PC-9 (cell line): ENCODE data around the gene RPL26. TPM values are rescaled to one million over a fixed set of nuclear protein-coding genes. Genes with fewer than 3 reads are reported as not detected.

Experiments used
- BruUV-seq: library from RNA; stranded (reverse); fragments of 400-500 nt; replicated peaks from 2 replicates; lab custom pipeline; 2021; lab: Mats Ljungman, UMichigan
- CTCF ChIA-PET: fragments of 300-600 bp; sonication (Branson Sonifier 250); formaldehyde crosslinking; loops from one replicate; lab custom pipeline; 2022; ENCODE audit warnings: antibody characterized with exemption; lab: Charles Lee
- POLR2A ChIA-PET: fragments of 300-600 bp; sonication (Branson Sonifier 250); formaldehyde crosslinking; loops from one replicate; lab custom pipeline; 2022; ENCODE audit warnings: antibody characterized with exemption; ENCODE audit not compliant: unreplicated experiment; lab: Charles Lee
- DNase-seq, 2 experiments: peaks; one replicate each; pipeline versions ENCODE4 v3.0.0 to v3.0.0-alpha.2; 2015 to 2022; ENCODE audit warnings: mixed read lengths in 1 of 2
- H2AFZ ChIP-seq: fragments of 200-600 bp; sonication (generic); 2 replicates; pipeline ENCODE4 v1.8.1; 2017; ENCODE audit warnings: antibody characterized with exemption
- H3F3A ChIP-seq: fragments of 200-600 bp; sonication (generic); 2 replicates; pipeline ENCODE4 v1.8.1; 2017; ENCODE audit warnings: antibody characterized with exemption, mild to moderate bottlenecking, low read depth; ENCODE audit not compliant: insufficient read depth
- H3K27ac ChIP-seq: fragments of 200-600 bp; sonication (generic); 2 replicates; pipeline ENCODE4 v1.6.1; 2016; ENCODE audit warnings: mixed run types
- H3K27me3 ChIP-seq: fragments of 200-600 bp; sonication (generic); 2 replicates; pipeline ENCODE4 v1.6.1; 2016; ENCODE audit warnings: low read depth, mixed run types; ENCODE audit not compliant: insufficient read depth
- H3K36me3 ChIP-seq: fragments of 200-600 bp; sonication (generic); 2 replicates; pipeline ENCODE4 v1.6.1; 2016; ENCODE audit warnings: low read depth, mixed run types
- H3K4me1 ChIP-seq: fragments of 200-600 bp; sonication (generic); replicated peaks from 2 replicates; pipeline ENCODE4 v1.6.1; 2016; ENCODE audit warnings: mixed run types; ENCODE audit not compliant: insufficient read depth
- H3K4me2 ChIP-seq: fragments of 200-600 bp; sonication (generic); 2 replicates; pipeline ENCODE4 v1.6.1; 2017; ENCODE audit warnings: mixed run types
- H3K4me3 ChIP-seq: fragments of 200-600 bp; sonication (generic); 2 replicates; pipeline ENCODE4 v1.6.1; 2016; ENCODE audit warnings: mixed run types
- H3K79me2 ChIP-seq: fragments of 200-600 bp; sonication (generic); 2 replicates; pipeline ENCODE4 v1.6.1; 2017; ENCODE audit warnings: low read depth, mixed run types
- H3K9me2 ChIP-seq: fragments of 200-600 bp; sonication (generic); 2 replicates; pipeline ENCODE4 v1.8.1; 2017; ENCODE audit warnings: mild to moderate bottlenecking; ENCODE audit not compliant: insufficient read depth
- H3K9me3 ChIP-seq: fragments of 200-600 bp; sonication (generic); 2 replicates; pipeline ENCODE4 v1.8.1; 2016; ENCODE audit warnings: low read depth; ENCODE audit not compliant: insufficient read depth
- H4K20me1 ChIP-seq: fragments of 200-600 bp; sonication (generic); 2 replicates; pipeline ENCODE4 v1.8.1; 2017; ENCODE audit not compliant: insufficient read depth
- EZH2 ChIP-seq: fragments of 200-600 bp; sonication (generic); IDR thresholded peaks from 2 replicates; pipeline ENCODE4 v1.8.0; 2017; ENCODE audit warnings: antibody characterized with exemption, low read depth
- intact Hi-C: fragments of 100-400 bp; cut with micrococcal nuclease; formaldehyde crosslinking; loops from one replicate; pipeline ENCODE4 v1.10.0; 2022; ENCODE audit not compliant: unreplicated experiment
- total RNA-seq: library from RNA; stranded (reverse); gene quantifications from 2 replicates; pipeline ENCODE4 v1.2.3, GENCODE V29; 2021
- TF ChIP-seq, protein P1 (sequence below): fragments of 200-600 bp; sonication (generic); conservative IDR thresholded peaks from 2 replicates; pipeline ENCODE4 v1.6.1; 2017; ENCODE audit warnings: mixed run types, antibody characterized with exemption, mild to moderate bottlenecking, moderate library complexity

RPL26 gene
- total RNA-seq, 1 experiment from 2014 or later = 2,519 TPM

- Histone ChIP-seq H3K36me3 (no peaks in the 10 kb centered on the region), H3K4me2 (no peak overlapping the region), H3K27me3 (no peaks in the 10 kb centered on the region), H3K9me3 (no peaks in the 10 kb centered on the region), H3K79me2 (no peaks in the 10 kb centered on the region), H2AFZ (no peak overlapping the region), H3K27ac (no peak overlapping the region), H3K4me3 (no peak overlapping the region), H3K4me1 (no peaks in the 10 kb centered on the region), H4K20me1 (no peaks in the 10 kb centered on the region), H3K9me2 (no peaks in the 10 kb centered on the region), H3F3A (no peaks in the 10 kb centered on the region)
- intact Hi-C loops = no loop called here
- TF ChIP-seq, protein P1, sequence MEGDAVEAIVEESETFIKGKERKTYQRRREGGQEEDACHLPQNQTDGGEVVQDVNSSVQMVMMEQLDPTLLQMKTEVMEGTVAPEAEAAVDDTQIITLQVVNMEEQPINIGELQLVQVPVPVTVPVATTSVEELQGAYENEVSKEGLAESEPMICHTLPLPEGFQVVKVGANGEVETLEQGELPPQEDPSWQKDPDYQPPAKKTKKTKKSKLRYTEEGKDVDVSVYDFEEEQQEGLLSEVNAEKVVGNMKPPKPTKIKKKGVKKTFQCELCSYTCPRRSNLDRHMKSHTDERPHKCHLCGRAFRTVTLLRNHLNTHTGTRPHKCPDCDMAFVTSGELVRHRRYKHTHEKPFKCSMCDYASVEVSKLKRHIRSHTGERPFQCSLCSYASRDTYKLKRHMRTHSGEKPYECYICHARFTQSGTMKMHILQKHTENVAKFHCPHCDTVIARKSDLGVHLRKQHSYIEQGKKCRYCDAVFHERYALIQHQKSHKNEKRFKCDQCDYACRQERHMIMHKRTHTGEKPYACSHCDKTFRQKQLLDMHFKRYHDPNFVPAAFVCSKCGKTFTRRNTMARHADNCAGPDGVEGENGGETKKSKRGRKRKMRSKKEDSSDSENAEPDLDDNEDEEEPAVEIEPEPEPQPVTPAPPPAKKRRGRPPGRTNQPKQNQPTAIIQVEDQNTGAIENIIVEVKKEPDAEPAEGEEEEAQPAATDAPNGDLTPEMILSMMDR = no peak
- TF ChIP-seq EZH2 = no peak
- no TSS peak for BruUV-seq
- DNase-seq = no peak
- POLR2A ChIA-PET = interaction anchor here (0.6 kb wide), 1 partner anchor 24 kb away, joined by 10 read pairs; no protein-coding TSS in a partner anchor
- CTCF ChIA-PET = no interaction called here
These were observed 49.7 kb downstream of the RPL26 start for GRCh38 chr17:8333281-8333680.

DNA sequence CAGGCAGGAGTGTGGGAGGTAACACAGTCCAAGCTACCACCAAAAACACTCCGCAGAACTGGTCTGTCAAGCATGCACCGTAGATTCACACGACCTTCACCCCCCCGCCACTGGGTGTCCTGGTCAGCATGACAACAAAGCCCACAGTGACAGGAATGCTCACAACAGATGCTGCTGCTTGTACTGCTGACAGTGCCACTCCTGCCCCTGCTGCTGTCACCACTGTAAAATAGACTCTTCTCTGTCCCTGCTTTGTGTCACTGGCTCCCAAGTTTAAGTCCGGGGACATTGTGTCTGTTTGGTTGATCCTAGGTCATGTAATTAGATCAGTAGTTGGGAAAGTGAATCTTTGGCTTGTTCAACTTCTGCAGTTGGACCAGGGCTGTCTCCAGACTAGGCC is 50.3 kb downstream of the RPL26 start:
- Histone ChIP-seq H3K4me2 (no peak overlapping the region), H3K9me2 (no peaks in the 10 kb centered on the region), H3K27ac (no peak overlapping the region), H3K4me1 (no peaks in the 10 kb centered on the region), H4K20me1 (no peaks in the 10 kb centered on the region), H3K9me3 (no peaks in the 10 kb centered on the region), H3K79me2 (no peaks in the 10 kb centered on the region), H3K4me3 (no peak overlapping the region), H3K27me3 (no peaks in the 10 kb centered on the region), H3F3A (no peaks in the 10 kb centered on the region), H2AFZ (no peak overlapping the region), H3K36me3 (no peaks in the 10 kb centered on the region)
- ChIA-PET CTCF (no interaction called here), POLR2A (interaction anchor here (0.6 kb wide), 1 partner anchor 25 kb away, joined by 10 read pairs; no protein-coding TSS in a partner anchor)
- BruUV-seq = no TSS peak
- DNase-seq = no peak
- TF ChIP-seq, protein P1 = no peak
- TF ChIP-seq EZH2 = no peak
- intact Hi-C loops = no loop called here

DNA sequence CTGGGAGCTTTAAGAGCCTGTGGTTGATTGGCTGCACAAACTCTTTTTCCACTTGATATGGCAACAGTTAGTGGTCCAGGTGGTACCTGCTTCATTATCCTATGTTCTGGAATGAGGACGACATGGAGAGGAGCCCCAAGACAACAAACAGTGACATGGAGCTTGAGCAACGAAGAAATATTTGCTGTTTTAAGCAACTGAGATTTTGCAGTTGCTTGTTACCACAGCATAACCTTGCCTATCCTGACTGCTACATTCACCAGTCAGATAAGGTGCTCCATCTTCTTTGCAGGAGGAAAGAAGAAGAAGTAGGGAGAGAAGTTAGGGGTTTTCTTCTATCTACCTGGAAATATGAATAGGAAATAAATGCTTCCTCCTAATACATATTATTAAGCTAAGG is 50.9 kb downstream of the RPL26 start:
- ChIA-PET CTCF (interaction anchor here (0.5 kb wide), 1 partner anchor 110 kb away, joined by 3 read pairs; no protein-coding TSS in a partner anchor), POLR2A (no interaction called here)
- Histone ChIP-seq H3K27ac (no peak overlapping the region), H3K4me1 (no peaks in the 10 kb centered on the region), H3F3A (no peaks in the 10 kb centered on the region), H3K4me2 (no peak overlapping the region), H4K20me1 (no peaks in the 10 kb centered on the region), H3K36me3 (no peaks in the 10 kb centered on the region), H3K9me3 (no peaks in the 10 kb centered on the region), H3K4me3 (no peak overlapping the region), H3K27me3 (no peaks in the 10 kb centered on the region), H2AFZ (no peak overlapping the region), H3K79me2 (no peaks in the 10 kb centered on the region), H3K9me2 (no peaks in the 10 kb centered on the region)
- DNase-seq = no peak
- TF ChIP-seq, protein P1 = no peak
- no peak for TF ChIP-seq EZH2
- BruUV-seq = no TSS peak
- intact Hi-C loops = no loop called here

Other genes starting within 250 kb of the RPL26 start
- gene PER1, start 230.8 kb downstream of the RPL26 start, total RNA-seq = 60.2 and 78.7 TPM in 2 replicates
- gene VAMP2, start 220.2 kb downstream of the RPL26 start, total RNA-seq = 29.3 and 35.1 TPM in 2 replicates
- 58.5 and 59.1 TPM in 2 replicates for gene TMEM107, start 206.8 kb downstream of the RPL26 start, total RNA-seq
- gene BORCS6, start 193.0 kb downstream of the RPL26 start, total RNA-seq = 6.4 and 8.0 TPM in 2 replicates
- gene AURKB, start 172.6 kb downstream of the RPL26 start, total RNA-seq = 159 and 167 TPM in 2 replicates
- gene CTC1, start 135.1 kb downstream of the RPL26 start, total RNA-seq = 28.1 and 41.2 TPM in 2 replicates
- 54.5 and 68.2 TPM in 2 replicates for gene PFAS, start 133.9 kb downstream of the RPL26 start, total RNA-seq
- 35.0 and 45.5 TPM in 2 replicates for gene RANGRF, start 94.5 kb downstream of the RPL26 start, total RNA-seq
- gene SLC25A35, start 87.8 kb downstream of the RPL26 start, total RNA-seq = 7.3 and 7.6 TPM in 2 replicates
- gene ARHGEF15, start 73.0 kb downstream of the RPL26 start, total RNA-seq = not detected in 2 replicates
- gene ODF4, start 43.4 kb downstream of the RPL26 start, total RNA-seq = not detected in 2 replicates
- 0.45 and 0.79 TPM in 2 replicates for gene RNF222, start 14.6 kb upstream of the RPL26 start, total RNA-seq
- gene NDEL1, start 52.7 kb upstream of the RPL26 start, total RNA-seq = 60.8 and 78.4 TPM in 2 replicates
- gene MYH10, start 247.5 kb upstream of the RPL26 start, total RNA-seq = 1.6 and 1.7 TPM in 2 replicates